ENCODE results near the gene NBEA.

The NBEA gene

GRCh38 chr13:35485424-35485823, 543.4 kb downstream of the NBEA start:
- H3K4me3 ChIP-seq (replicated peaks; ENCODE audit: insufficient read depth, low read length): no peak overlapping the region
- no peak overlapping the region for H3K27ac ChIP-seq (replicated peaks)
- no peak for DNase-seq (ENCODE audit: low read depth in 1 of 2, low spot score in 1 of 2)

DNA sequence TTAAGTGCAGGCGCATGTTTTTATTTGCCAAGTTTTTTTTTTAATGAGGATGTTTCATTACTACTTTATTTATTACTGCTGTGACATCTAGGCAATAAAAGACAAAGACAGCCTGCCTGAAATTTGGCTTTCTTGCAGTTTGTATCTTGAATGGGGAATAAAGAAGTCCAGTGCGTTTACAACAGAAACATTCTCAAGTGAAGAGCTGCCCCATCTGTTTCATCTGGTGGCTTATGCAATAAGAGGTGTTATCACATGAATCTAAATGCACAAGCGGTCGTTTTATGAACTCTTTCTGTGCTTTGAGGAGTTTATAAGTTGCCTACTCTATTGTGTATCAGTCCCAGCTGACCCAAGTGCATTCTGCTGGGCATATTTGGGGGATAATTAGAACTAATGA, 547.0 kb downstream of the NBEA start:
- DNase-seq (ENCODE audit: low read depth in 1 of 2, low spot score in 1 of 2): no peak
- no peak overlapping the region for H3K27ac ChIP-seq (replicated peaks)
- no peaks in the 10 kb centered on the region for H3K27me3 ChIP-seq (ENCODE audit: insufficient read depth, poor library complexity, severe bottlenecking)
- TF ChIP-seq REST (IDR thresholded peaks at IDR 0.05; ENCODE audit: insufficient replicate concordance, low read depth): no peak
- no peak for TF ChIP-seq POLR2AphosphoS5 (IDR thresholded peaks at IDR 0.05; ENCODE audit: low read depth)
- no peak for TF ChIP-seq SPI1 (IDR thresholded peaks at IDR 0.05; ENCODE audit: borderline replicate concordance, low read depth)
- TF ChIP-seq GABPA (IDR thresholded peaks at IDR 0.05; ENCODE audit: low read depth): no peak
- no peak for TF ChIP-seq CTCF (IDR thresholded peaks at IDR 0.05; ENCODE audit: insufficient read depth, low read length)
- H3K4me3 ChIP-seq (replicated peaks; ENCODE audit: insufficient read depth, low read length): no peak overlapping the region

More at GRCh38 chr13:35485424-35485823, 543.4 kb downstream of the NBEA start:
- TF ChIP-seq REST (IDR thresholded peaks at IDR 0.05; ENCODE audit: insufficient replicate concordance, low read depth) (no peak), POLR2AphosphoS5 (IDR thresholded peaks at IDR 0.05; ENCODE audit: low read depth) (no peak)
- no peaks in the 10 kb centered on the region for H3K27me3 ChIP-seq (ENCODE audit: insufficient read depth, poor library complexity, severe bottlenecking)

DNA sequence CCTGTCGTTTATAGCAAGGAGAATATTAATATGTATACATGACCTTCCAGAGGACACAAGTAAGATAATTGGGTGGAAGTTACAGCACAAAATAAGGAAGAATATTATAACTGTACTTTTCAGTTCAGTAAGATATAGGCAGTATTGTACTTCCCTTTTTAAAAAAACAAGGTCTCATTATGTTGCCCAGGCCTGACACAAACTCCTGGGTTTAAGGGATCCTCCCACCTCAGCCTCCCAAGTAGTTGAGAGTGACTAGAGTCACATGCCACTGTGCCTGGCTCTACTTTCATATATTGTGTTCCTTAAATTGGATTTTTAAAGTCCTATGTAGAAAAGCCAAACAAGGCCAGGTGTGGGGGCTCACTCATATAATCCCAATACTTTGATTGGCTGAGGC, 553.9 kb downstream of the NBEA start:
- H3K4me3 ChIP-seq (replicated peaks; ENCODE audit: insufficient read depth, low read length): no peak overlapping the region
- no peak overlapping the region; the same call in 1 of the 2 replicates for H3K27ac ChIP-seq (replicated peaks)
- DNase-seq (ENCODE audit: low read depth in 1 of 2, low spot score in 1 of 2): peak in 1 of 2 experiments; percentile 52
- H3K27me3 ChIP-seq (ENCODE audit: insufficient read depth, poor library complexity, severe bottlenecking): no peaks in the 10 kb centered on the region
- TF ChIP-seq GABPA (IDR thresholded peaks at IDR 0.05; ENCODE audit: low read depth) (no peak), REST (IDR thresholded peaks at IDR 0.05; ENCODE audit: insufficient replicate concordance, low read depth) (no peak), POLR2AphosphoS5 (IDR thresholded peaks at IDR 0.05; ENCODE audit: low read depth) (no peak), CTCF (IDR thresholded peaks at IDR 0.05; ENCODE audit: insufficient read depth, low read length) (no peak), SPI1 (IDR thresholded peaks at IDR 0.05; ENCODE audit: borderline replicate concordance, low read depth) (peak; percentile 21; the same call in 1 of the 2 replicates)
